ENCODE results near the gene TUNAR. TPM values are rescaled to one million over a fixed set of nuclear protein-coding genes. Genes with fewer than 3 reads are reported as not detected.

Gene TUNAR
- total RNA-seq, 1 donor from 2014 or later: not detected

DNA sequence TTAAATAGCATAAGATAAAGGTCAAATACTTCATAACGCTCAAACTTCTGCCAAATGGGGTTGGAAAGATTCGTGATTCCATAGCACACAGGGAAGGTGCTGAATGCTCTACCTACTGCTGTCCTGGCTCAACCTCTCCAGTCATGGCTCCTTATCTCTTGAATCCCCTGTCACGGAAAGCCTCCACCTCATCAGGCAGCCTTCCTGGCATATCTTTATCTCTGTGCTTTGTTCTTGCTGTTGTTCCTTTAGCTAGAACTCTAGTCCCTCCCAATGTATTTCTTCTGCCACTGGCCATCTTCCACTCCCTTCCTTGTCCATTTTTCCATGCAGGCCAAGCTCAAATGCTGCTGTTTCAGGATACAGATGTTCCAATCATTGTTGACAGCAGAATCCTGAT is 26.9 kb upstream of the TUNAR start:
- Mint-ChIP-seq H3K4me1 (ENCODE audit: low read depth) (no peaks in the 10 kb centered on the region), H3K9me3 (no peaks in the 10 kb centered on the region), H3K27ac (no peak overlapping the region), H3K36me3 (ENCODE audit: low read depth) (no peaks in the 10 kb centered on the region), H3K27me3 (ENCODE audit: low read depth) (no peaks in the 10 kb centered on the region), H3K4me3 (ENCODE audit: low read depth) (no peak overlapping the region)
- DNase-seq (ENCODE audit: low spot score): no peak
- intact Hi-C loops (cut with micrococcal nuclease): no loop called here

- Mint-ChIP-seq H3K9me3 (no peaks in the 10 kb centered on the region), H3K36me3 (ENCODE audit: low read depth) (no peaks in the 10 kb centered on the region), H3K4me1 (ENCODE audit: low read depth) (no peaks in the 10 kb centered on the region), H3K27ac (no peak overlapping the region), H3K27me3 (ENCODE audit: low read depth) (no peaks in the 10 kb centered on the region), H3K4me3 (ENCODE audit: low read depth) (no peak overlapping the region)
- intact Hi-C loops (cut with micrococcal nuclease): no loop called here
- no peak for DNase-seq (ENCODE audit: low spot score)
Observed at GRCh38 chr14:95850429-95850828, 26.2 kb upstream of the TUNAR start.

DNA sequence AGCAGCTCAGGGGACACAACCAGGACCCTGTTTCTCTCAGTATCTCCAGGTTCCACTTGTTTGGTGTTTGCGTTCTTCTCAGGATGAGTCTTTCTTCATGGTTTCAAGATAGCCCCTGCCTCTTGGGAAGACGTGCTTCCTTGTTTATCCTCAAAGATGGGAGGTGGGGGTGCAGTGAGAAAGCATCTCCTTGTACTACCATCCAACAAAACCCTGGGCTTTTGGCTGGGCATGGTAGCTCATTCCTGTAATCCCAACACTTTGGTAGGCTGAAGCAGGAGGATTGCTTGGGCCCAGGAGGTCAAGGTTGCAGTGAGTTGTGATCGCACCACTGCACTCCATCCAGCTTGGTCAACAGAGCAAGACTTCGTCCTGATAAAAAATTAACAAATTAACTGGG is 21.0 kb upstream of the TUNAR start:
- H3K36me3 Mint-ChIP-seq (ENCODE audit: low read depth): no peaks in the 10 kb centered on the region
- H3K4me1 Mint-ChIP-seq (ENCODE audit: low read depth): no peaks in the 10 kb centered on the region
- no peaks in the 10 kb centered on the region for H3K9me3 Mint-ChIP-seq
- no peak for DNase-seq (ENCODE audit: low spot score)
- no peak overlapping the region for H3K27ac Mint-ChIP-seq
- intact Hi-C loops (cut with micrococcal nuclease): no loop called here
- no peaks in the 10 kb centered on the region for H3K27me3 Mint-ChIP-seq (ENCODE audit: low read depth)
- no peak overlapping the region for H3K4me3 Mint-ChIP-seq (ENCODE audit: low read depth)

GRCh38 chr14:95857275-95857674 is 19.4 kb upstream of the TUNAR start:
- H3K27ac Mint-ChIP-seq: no peak overlapping the region
- intact Hi-C loops (cut with micrococcal nuclease): no loop called here
- no peaks in the 10 kb centered on the region for H3K4me1 Mint-ChIP-seq (ENCODE audit: low read depth)
- DNase-seq (ENCODE audit: low spot score): no peak
- H3K9me3 Mint-ChIP-seq: no peaks in the 10 kb centered on the region
- no peak overlapping the region for H3K4me3 Mint-ChIP-seq (ENCODE audit: low read depth)
- H3K36me3 Mint-ChIP-seq (ENCODE audit: low read depth): no peaks in the 10 kb centered on the region
- no peaks in the 10 kb centered on the region for H3K27me3 Mint-ChIP-seq (ENCODE audit: low read depth)

DNA sequence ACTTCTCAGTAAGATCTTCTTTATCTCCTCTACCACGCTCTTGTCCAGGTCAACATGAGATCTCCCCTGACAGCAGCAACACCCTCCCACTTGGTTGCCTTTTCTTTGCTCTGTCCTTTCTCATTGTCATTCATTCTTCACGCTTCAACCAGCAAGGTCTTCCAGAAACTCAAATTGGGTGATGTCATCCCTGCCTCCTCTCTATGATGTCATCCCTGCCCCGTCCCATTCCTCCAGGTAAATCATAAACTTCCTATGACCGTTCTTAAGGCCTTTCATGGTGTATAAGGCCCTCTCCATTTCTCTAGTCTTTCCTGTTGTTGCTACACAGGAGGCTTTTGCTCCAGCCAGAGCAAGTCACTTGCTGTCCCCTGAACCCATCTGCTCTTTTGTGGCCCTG is 17.7 kb upstream of the TUNAR start:
- no peaks in the 10 kb centered on the region for H3K4me1 Mint-ChIP-seq (ENCODE audit: low read depth)
- H3K27ac Mint-ChIP-seq: no peak overlapping the region
- intact Hi-C loops (cut with micrococcal nuclease): no loop called here
- no peaks in the 10 kb centered on the region for H3K9me3 Mint-ChIP-seq
- no peak overlapping the region for H3K4me3 Mint-ChIP-seq (ENCODE audit: low read depth)
- H3K27me3 Mint-ChIP-seq (ENCODE audit: low read depth): no peaks in the 10 kb centered on the region
- H3K36me3 Mint-ChIP-seq (ENCODE audit: low read depth): no peaks in the 10 kb centered on the region
- DNase-seq (ENCODE audit: low spot score): no peak

- Mint-ChIP-seq H3K9me3 (no peaks in the 10 kb centered on the region), H3K4me1 (ENCODE audit: low read depth) (no peaks in the 10 kb centered on the region), H3K27ac (no peak overlapping the region), H3K36me3 (ENCODE audit: low read depth) (no peaks in the 10 kb centered on the region), H3K4me3 (ENCODE audit: low read depth) (no peak overlapping the region), H3K27me3 (ENCODE audit: low read depth) (no peaks in the 10 kb centered on the region)
- intact Hi-C loops (cut with micrococcal nuclease): no loop called here
- DNase-seq (ENCODE audit: low spot score): no peak
Observed at GRCh38 chr14:95862243-95862642, 14.4 kb upstream of the TUNAR start.

DNA sequence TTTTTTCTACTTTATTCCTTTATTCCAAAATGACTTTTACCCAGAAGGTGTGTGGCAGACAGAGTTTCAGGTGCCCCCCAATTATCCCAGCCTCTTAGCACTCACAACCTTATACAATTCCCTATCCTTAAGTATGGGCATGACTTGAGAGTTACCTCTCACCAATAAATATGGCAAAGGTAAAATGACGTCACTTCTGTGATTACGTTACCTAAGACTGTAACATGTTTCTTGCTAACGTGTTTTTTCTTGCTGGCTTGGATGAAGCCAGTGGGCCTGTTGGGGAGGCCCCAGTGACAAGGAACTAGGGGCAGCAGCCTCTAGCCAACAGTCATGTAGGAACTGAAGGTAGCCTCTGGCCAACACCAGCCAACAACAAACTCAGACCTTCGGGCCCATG is 13.3 kb upstream of the TUNAR start:
- Mint-ChIP-seq H3K27me3 (ENCODE audit: low read depth) (no peaks in the 10 kb centered on the region), H3K4me3 (ENCODE audit: low read depth) (no peak overlapping the region), H3K9me3 (no peaks in the 10 kb centered on the region), H3K36me3 (ENCODE audit: low read depth) (no peaks in the 10 kb centered on the region), H3K4me1 (ENCODE audit: low read depth) (no peaks in the 10 kb centered on the region), H3K27ac (no peak overlapping the region)
- intact Hi-C loops (cut with micrococcal nuclease): no loop called here
- DNase-seq (ENCODE audit: low spot score): no peak

DNA sequence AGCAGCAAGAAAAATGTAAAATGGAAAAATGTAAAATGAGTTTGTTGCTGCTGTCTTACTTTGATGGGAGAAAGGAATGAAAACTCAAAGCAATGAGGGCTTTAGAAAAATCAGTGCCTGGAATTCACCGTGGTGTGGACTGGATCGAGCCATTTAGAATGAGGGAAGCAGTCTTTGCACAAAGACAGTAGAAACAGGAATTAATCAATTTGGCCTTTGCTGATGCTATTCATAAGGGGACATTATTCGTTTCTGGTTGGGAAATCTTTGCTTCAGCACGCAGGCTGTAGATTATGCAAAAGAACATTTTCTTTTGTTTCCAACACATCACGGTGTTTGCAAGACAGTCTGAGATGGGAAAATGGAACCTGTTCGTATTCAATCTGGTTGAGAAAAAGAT is 6.9 kb upstream of the TUNAR start:
- intact Hi-C loops (cut with micrococcal nuclease): no loop called here
- H3K27me3 Mint-ChIP-seq (ENCODE audit: low read depth): peaks cover 4% of the 10 kb centered on the region
- no peak for DNase-seq (ENCODE audit: low spot score)
- no peaks in the 10 kb centered on the region for H3K4me1 Mint-ChIP-seq (ENCODE audit: low read depth)
- H3K4me3 Mint-ChIP-seq (ENCODE audit: low read depth): no peak overlapping the region
- H3K27ac Mint-ChIP-seq: no peak overlapping the region
- no peaks in the 10 kb centered on the region for H3K36me3 Mint-ChIP-seq (ENCODE audit: low read depth)
- H3K9me3 Mint-ChIP-seq: no peaks in the 10 kb centered on the region

DNA sequence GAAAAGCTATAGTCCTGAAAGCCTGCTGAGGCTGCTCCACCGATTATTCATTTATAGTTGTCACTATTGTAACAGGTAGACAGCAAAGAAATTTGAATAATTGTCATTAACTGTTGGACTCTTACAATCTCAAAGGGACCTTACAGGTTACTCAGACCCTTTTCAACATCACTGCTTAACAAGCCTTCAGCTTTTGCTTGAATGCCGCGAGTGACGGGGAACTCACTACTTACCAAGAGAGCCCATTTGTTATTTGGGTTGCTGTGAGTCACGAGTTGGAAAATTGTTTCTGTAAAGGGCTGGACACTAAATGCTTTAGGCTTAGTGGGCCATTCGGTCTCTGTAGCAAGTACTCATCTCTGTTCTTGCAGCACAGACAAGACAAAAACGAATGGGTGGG is 5.9 kb upstream of the TUNAR start:
- no peak overlapping the region for H3K27ac Mint-ChIP-seq
- H3K4me3 Mint-ChIP-seq (ENCODE audit: low read depth): no peak overlapping the region
- no peaks in the 10 kb centered on the region for H3K4me1 Mint-ChIP-seq (ENCODE audit: low read depth)
- no peak for DNase-seq (ENCODE audit: low spot score)
- H3K9me3 Mint-ChIP-seq: no peaks in the 10 kb centered on the region
- H3K27me3 Mint-ChIP-seq (ENCODE audit: low read depth): peaks cover 12% of the 10 kb centered on the region
- intact Hi-C loops (cut with micrococcal nuclease): no loop called here
- H3K36me3 Mint-ChIP-seq (ENCODE audit: low read depth): no peaks in the 10 kb centered on the region

DNA sequence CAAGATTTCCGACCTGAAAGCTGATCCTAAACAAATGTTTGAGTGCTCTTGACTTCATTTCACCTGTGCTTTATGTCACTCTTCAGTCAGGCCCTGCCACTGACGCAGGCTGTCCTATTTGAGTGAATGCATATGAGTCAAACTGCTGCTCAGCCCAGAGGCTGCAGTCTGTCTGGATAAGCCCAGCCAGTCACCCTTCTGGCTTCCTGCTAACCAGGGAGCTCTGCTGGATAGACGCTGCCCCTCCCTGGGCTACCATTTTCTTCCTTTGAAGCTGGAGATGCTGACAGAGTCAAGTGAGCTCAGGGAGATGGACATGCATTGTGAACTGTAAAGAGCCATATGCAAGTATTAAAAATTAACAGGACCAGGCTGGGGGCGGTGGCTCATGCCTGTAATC is 5.1 kb upstream of the TUNAR start:
- no peak overlapping the region for H3K4me3 Mint-ChIP-seq (ENCODE audit: low read depth)
- no peak overlapping the region for H3K27ac Mint-ChIP-seq
- H3K4me1 Mint-ChIP-seq (ENCODE audit: low read depth): no peaks in the 10 kb centered on the region
- no peaks in the 10 kb centered on the region for H3K9me3 Mint-ChIP-seq
- DNase-seq (ENCODE audit: low spot score): no peak
- H3K36me3 Mint-ChIP-seq (ENCODE audit: low read depth): no peaks in the 10 kb centered on the region
- intact Hi-C loops (cut with micrococcal nuclease): no loop called here
- H3K27me3 Mint-ChIP-seq (ENCODE audit: low read depth): peaks cover 12% of the 10 kb centered on the region

GRCh38 chr14:95872777-95873176 is 3.9 kb upstream of the TUNAR start:
- no peak for DNase-seq (ENCODE audit: low spot score)
- no peak overlapping the region for H3K27ac Mint-ChIP-seq
- H3K4me1 Mint-ChIP-seq (ENCODE audit: low read depth): no peaks in the 10 kb centered on the region
- no peaks in the 10 kb centered on the region for H3K36me3 Mint-ChIP-seq (ENCODE audit: low read depth)
- no peaks in the 10 kb centered on the region for H3K9me3 Mint-ChIP-seq
- peaks cover 19% of the 10 kb centered on the region for H3K27me3 Mint-ChIP-seq (ENCODE audit: low read depth)
- intact Hi-C loops (cut with micrococcal nuclease): no loop called here
- no peak overlapping the region for H3K4me3 Mint-ChIP-seq (ENCODE audit: low read depth)

GRCh38 chr14:95875831-95876760 is 536 bp upstream of the TUNAR start:
- intact Hi-C loops (cut with micrococcal nuclease): no loop called here
- Mint-ChIP-seq H3K27me3 (ENCODE audit: low read depth) (peaks cover 30% of the 10 kb centered on the region), H3K4me3 (ENCODE audit: low read depth) (no peak overlapping the region), H3K27ac (no peak overlapping the region), H3K4me1 (ENCODE audit: low read depth) (no peaks in the 10 kb centered on the region), H3K9me3 (no peaks in the 10 kb centered on the region), H3K36me3 (ENCODE audit: low read depth) (no peaks in the 10 kb centered on the region)
- DNase-seq (ENCODE audit: low spot score): no peak

- intact Hi-C loops (cut with micrococcal nuclease): no loop called here
- peaks cover 31% of the 10 kb centered on the region for H3K27me3 Mint-ChIP-seq (ENCODE audit: low read depth)
- no peak for DNase-seq (ENCODE audit: low spot score)
- H3K9me3 Mint-ChIP-seq: no peaks in the 10 kb centered on the region
- no peak overlapping the region for H3K27ac Mint-ChIP-seq
- H3K4me3 Mint-ChIP-seq (ENCODE audit: low read depth): no peak overlapping the region
- H3K4me1 Mint-ChIP-seq (ENCODE audit: low read depth): no peaks in the 10 kb centered on the region
- no peaks in the 10 kb centered on the region for H3K36me3 Mint-ChIP-seq (ENCODE audit: low read depth)
Observed at GRCh38 chr14:95877633-95878032, 1.0 kb downstream of the TUNAR start.
